ENCODE data around the gene CHEK2.

- TF ChIP-seq TAF1 (IDR thresholded peaks at IDR 0.05; ENCODE audit: borderline replicate concordance, low read depth, low read length) (no peak), POLR2A (IDR thresholded peaks at IDR 0.05; ENCODE audit: low read depth, low read length) (no peak), POLR2AphosphoS5 (IDR thresholded peaks at IDR 0.05; ENCODE audit: low read depth, low read length) (no peak)
Observed at GRCh38 chr22:28742562-28742962, 942 bp upstream of the CHEK2 start.

Measured in GM12892 (cell line).